Islet of Langerhans (tissue), 1 donor: ENCODE data around the gene WDR54.
"Not testable (repeated sequence)": the region's sequence is repeated elsewhere in the genome, so short reads cannot be mapped to it uniquely, and the experiment has no call there.

Experiments used
- FAIRE-seq: peaks from one replicate; lab custom pipeline; 2011; peaks lifted over from hg19 to GRCh38; lab: Jason Lieb, UNC

The WDR54 gene

GRCh38 chr2:74429487-74430451, 8.2 kb downstream of the WDR54 start:
- FAIRE-seq, result no peak

- no peak for FAIRE-seq
Observed at GRCh38 chr2:74430502-74430901, 9.0 kb downstream of the WDR54 start.

- no peak for FAIRE-seq
Observed at GRCh38 chr2:74436111-74436805, 14.7 kb downstream of the WDR54 start.

- no peak for FAIRE-seq
Observed at GRCh38 chr2:74436848-74437695, 15.5 kb downstream of the WDR54 start.

- no peak for FAIRE-seq
Observed at GRCh38 chr2:74438248-74438647, 16.7 kb downstream of the WDR54 start.

- no peak for FAIRE-seq
Observed at GRCh38 chr2:74439373-74439772, 17.8 kb downstream of the WDR54 start.

GRCh38 chr2:74439803-74440377, 18.4 kb downstream of the WDR54 start:
- no peak for FAIRE-seq

GRCh38 chr2:74440378-74441169, 19.0 kb downstream of the WDR54 start:
- no peak for FAIRE-seq

GRCh38 chr2:74441170-74441689, 19.7 kb downstream of the WDR54 start:
- no peak for FAIRE-seq

- FAIRE-seq, result peak; percentile 82
Observed at GRCh38 chr2:74441690-74442482, 20.4 kb downstream of the WDR54 start, which contains the start of gene RTKN. Gene RTKN, minus strand, starts transcription at chr2:74441937. Its CDS starts 121 bp downstream, at chr2:74441816.

GRCh38 chr2:74442483-74443297, 21.2 kb downstream of the WDR54 start:
- not testable (repeated sequence) for FAIRE-seq

- FAIRE-seq, result no peak
Observed at GRCh38 chr2:74444498-74445318, 23.2 kb downstream of the WDR54 start.

GRCh38 chr2:74447230-74447999, 25.9 kb downstream of the WDR54 start:
- FAIRE-seq, result no peak

GRCh38 chr2:74448771-74449170, 27.2 kb downstream of the WDR54 start:
- no peak for FAIRE-seq

GRCh38 chr2:74450570-74451190, 29.1 kb downstream of the WDR54 start:
- FAIRE-seq, result no peak

GRCh38 chr2:74454654-74455511, 33.4 kb downstream of the WDR54 start, which contains the start of gene INO80B:
Gene INO80B, plus strand, starts transcription at chr2:74455087. Its CDS starts 30 bp downstream, at chr2:74455117.
- peak; percentile 91 for FAIRE-seq
